Neural crest cell (in vitro differentiated cells): ENCODE results near the gene LCORL. TPM values are rescaled to one million over a fixed set of nuclear protein-coding genes. Genes with fewer than 3 reads are reported as not detected.

ENCODE experiments used
- DNase-seq: peaks from one replicate; pipeline ENCODE4 v3.0.0; 2021; ENCODE audit warnings: low read depth, mixed read lengths, low spot score
- H3K27ac Mint-ChIP-seq: one replicate; pipeline ENCODE4 v1.8.0; 2021; ENCODE audit warnings: mild to moderate bottlenecking, mixed read lengths; ENCODE audit not compliant: unreplicated experiment
- H3K27me3 Mint-ChIP-seq: 2 replicates; pipeline ENCODE4 v1.8.0; 2021; ENCODE audit warnings: low read depth, mild to moderate bottlenecking, mixed read lengths
- H3K36me3 Mint-ChIP-seq: 2 replicates; pipeline ENCODE4 v1.8.0; 2021; ENCODE audit warnings: low read depth, mild to moderate bottlenecking, mixed read lengths
- H3K4me1 Mint-ChIP-seq: 2 replicates; pipeline ENCODE4 v1.8.0; 2021; ENCODE audit warnings: mixed read lengths
- H3K4me3 Mint-ChIP-seq: one replicate; pipeline ENCODE4 v1.8.0; 2021; ENCODE audit warnings: mild to moderate bottlenecking, mixed read lengths
- H3K9me3 Mint-ChIP-seq: 2 replicates; pipeline ENCODE4 v1.8.0; 2021; ENCODE audit warnings: mixed read lengths
- CTCF ChIP-seq: fragments of 200-600 bp; sonication (generic); conservative IDR thresholded peaks from 2 replicates; pipeline ENCODE4 v1.5.0; 2021; ENCODE audit warnings: antibody characterized with exemption, mild to moderate bottlenecking
- total RNA-seq: library from RNA; stranded (reverse); gene quantifications from 2 replicates; pipeline ENCODE4 v1.2.1, GENCODE V29; 2021

LCORL gene
- total RNA-seq, 1 donor from 2014 or later: 26.1 TPM

- Mint-ChIP-seq H3K36me3 (peaks cover 6% of the 10 kb centered on the region), H3K4me3 (peak overlapping the region; percentile 95), H3K27me3 (no peaks in the 10 kb centered on the region), H3K27ac (peak overlapping the region; percentile 99), H3K9me3 (no peaks in the 10 kb centered on the region), H3K4me1 (peaks cover 54% of the 10 kb centered on the region)
- no peak for TF ChIP-seq CTCF
- DNase-seq: no peak
Measured at GRCh38 chr4:17809667-17810066, 211.9 kb downstream of the LCORL start.

GRCh38 chr4:17807446-17807845 is 214.1 kb downstream of the LCORL start:
- TF ChIP-seq CTCF: no peak
- Mint-ChIP-seq H3K4me3 (peak overlapping the region; percentile 88), H3K9me3 (no peaks in the 10 kb centered on the region), H3K27ac (no peak overlapping the region), H3K27me3 (no peaks in the 10 kb centered on the region), H3K36me3 (peaks cover 19% of the 10 kb centered on the region), H3K4me1 (peaks cover 45% of the 10 kb centered on the region)
- DNase-seq: no peak

- H3K27me3 Mint-ChIP-seq: no peaks in the 10 kb centered on the region
- no peaks in the 10 kb centered on the region for H3K9me3 Mint-ChIP-seq
- H3K4me3 Mint-ChIP-seq: no peak overlapping the region
- H3K36me3 Mint-ChIP-seq: peaks cover 20% of the 10 kb centered on the region
- peaks cover 34% of the 10 kb centered on the region for H3K4me1 Mint-ChIP-seq
- no peak for DNase-seq
- no peak overlapping the region for H3K27ac Mint-ChIP-seq
- no peak for TF ChIP-seq CTCF
Measured at GRCh38 chr4:17805580-17806155, 215.9 kb downstream of the LCORL start.

- Mint-ChIP-seq H3K27ac (no peak overlapping the region), H3K9me3 (no peaks in the 10 kb centered on the region), H3K36me3 (peaks cover 24% of the 10 kb centered on the region), H3K27me3 (no peaks in the 10 kb centered on the region), H3K4me3 (no peak overlapping the region), H3K4me1 (no peaks in the 10 kb centered on the region)
- DNase-seq: no peak
- no peak for TF ChIP-seq CTCF
Measured at GRCh38 chr4:17797808-17798207, 223.7 kb downstream of the LCORL start.

GRCh38 chr4:17794730-17795129 is 226.8 kb downstream of the LCORL start:
- Mint-ChIP-seq H3K36me3 (peaks cover 30% of the 10 kb centered on the region), H3K27ac (no peak overlapping the region), H3K4me3 (no peak overlapping the region), H3K9me3 (no peaks in the 10 kb centered on the region), H3K4me1 (no peaks in the 10 kb centered on the region), H3K27me3 (no peaks in the 10 kb centered on the region)
- DNase-seq: no peak
- no peak for TF ChIP-seq CTCF

Other genes with a start within 250 kb of the LCORL start
- 0.12 and 0.16 TPM in 2 replicates for gene FAM184B, start 240.1 kb downstream of the LCORL start, total RNA-seq
- gene DCAF16, start 211.0 kb downstream of the LCORL start, total RNA-seq: 57.4 and 58.2 TPM in 2 replicates
- gene NCAPG, start 210.8 kb downstream of the LCORL start, total RNA-seq: 75.8 and 79.6 TPM in 2 replicates